ENCODE results near the gene CENPU.

The CENPU gene

GRCh38 chr4:184705692-184706091 lies 28.2 kb downstream of the CENPU start:
- Histone ChIP-seq H3K27ac (ENCODE audit: low read depth, low read length) (no peak overlapping the region), H3K4me1 (ENCODE audit: control insufficient read depth, insufficient read depth, low read length) (no peaks in the 10 kb centered on the region), H3K9me3 (ENCODE audit: control insufficient read depth, insufficient read depth, low read depth, low read length) (no peaks in the 10 kb centered on the region), H3K4me3 (ENCODE audit: low read depth, low read length) (no peak overlapping the region), H3K9ac (ENCODE audit: low read length) (no peak overlapping the region), H3K36me3 (ENCODE audit: control insufficient read depth, insufficient read depth, low read length) (peaks cover 92% of the 10 kb centered on the region), H3K27me3 (ENCODE audit: control insufficient read depth, insufficient read depth, low read length) (no peaks in the 10 kb centered on the region)

GRCh38 chr4:184702114-184702513 lies 31.8 kb downstream of the CENPU start:
- H3K27me3 ChIP-seq (ENCODE audit: control insufficient read depth, insufficient read depth, low read length): no peaks in the 10 kb centered on the region
- no peak overlapping the region for H3K9ac ChIP-seq (ENCODE audit: low read length)
- peaks cover 83% of the 10 kb centered on the region for H3K36me3 ChIP-seq (ENCODE audit: control insufficient read depth, insufficient read depth, low read length)
- H3K4me1 ChIP-seq (ENCODE audit: control insufficient read depth, insufficient read depth, low read length): no peaks in the 10 kb centered on the region
- no peak overlapping the region for H3K27ac ChIP-seq (ENCODE audit: low read depth, low read length)
- no peaks in the 10 kb centered on the region for H3K9me3 ChIP-seq (ENCODE audit: control insufficient read depth, insufficient read depth, low read depth, low read length)
- H3K4me3 ChIP-seq (ENCODE audit: low read depth, low read length): no peak overlapping the region

- no peaks in the 10 kb centered on the region for H3K27me3 ChIP-seq (ENCODE audit: control insufficient read depth, insufficient read depth, low read length)
- H3K4me3 ChIP-seq (ENCODE audit: low read depth, low read length): no peak overlapping the region
- no peak overlapping the region for H3K9ac ChIP-seq (ENCODE audit: low read length)
- H3K27ac ChIP-seq (ENCODE audit: low read depth, low read length): no peak overlapping the region
- peaks cover 82% of the 10 kb centered on the region for H3K36me3 ChIP-seq (ENCODE audit: control insufficient read depth, insufficient read depth, low read length)
- H3K4me1 ChIP-seq (ENCODE audit: control insufficient read depth, insufficient read depth, low read length): no peaks in the 10 kb centered on the region
- no peaks in the 10 kb centered on the region for H3K9me3 ChIP-seq (ENCODE audit: control insufficient read depth, insufficient read depth, low read depth, low read length)
Observed at GRCh38 chr4:184699941-184700340, 34.0 kb downstream of the CENPU start.

GRCh38 chr4:184697956-184698355 lies 35.9 kb downstream of the CENPU start:
- no peaks in the 10 kb centered on the region for H3K4me1 ChIP-seq (ENCODE audit: control insufficient read depth, insufficient read depth, low read length)
- peaks cover 78% of the 10 kb centered on the region for H3K36me3 ChIP-seq (ENCODE audit: control insufficient read depth, insufficient read depth, low read length)
- no peak overlapping the region for H3K27ac ChIP-seq (ENCODE audit: low read depth, low read length)
- H3K27me3 ChIP-seq (ENCODE audit: control insufficient read depth, insufficient read depth, low read length): no peaks in the 10 kb centered on the region
- H3K4me3 ChIP-seq (ENCODE audit: low read depth, low read length): no peak overlapping the region
- H3K9me3 ChIP-seq (ENCODE audit: control insufficient read depth, insufficient read depth, low read depth, low read length): no peaks in the 10 kb centered on the region
- no peak overlapping the region for H3K9ac ChIP-seq (ENCODE audit: low read length)

GRCh38 chr4:184695178-184695896 lies 38.6 kb downstream of the CENPU start:
- H3K27me3 ChIP-seq (ENCODE audit: control insufficient read depth, insufficient read depth, low read length): no peaks in the 10 kb centered on the region
- no peaks in the 10 kb centered on the region for H3K4me1 ChIP-seq (ENCODE audit: control insufficient read depth, insufficient read depth, low read length)
- H3K9me3 ChIP-seq (ENCODE audit: control insufficient read depth, insufficient read depth, low read depth, low read length): no peaks in the 10 kb centered on the region
- H3K36me3 ChIP-seq (ENCODE audit: control insufficient read depth, insufficient read depth, low read length): peaks cover 52% of the 10 kb centered on the region
- H3K27ac ChIP-seq (ENCODE audit: low read depth, low read length): no peak overlapping the region
- no peak overlapping the region for H3K4me3 ChIP-seq (ENCODE audit: low read depth, low read length)
- H3K9ac ChIP-seq (ENCODE audit: low read length): no peak overlapping the region

- H3K27me3 ChIP-seq (ENCODE audit: control insufficient read depth, insufficient read depth, low read length): no peaks in the 10 kb centered on the region
- no peak overlapping the region for H3K9ac ChIP-seq (ENCODE audit: low read length)
- H3K36me3 ChIP-seq (ENCODE audit: control insufficient read depth, insufficient read depth, low read length): peaks cover 47% of the 10 kb centered on the region
- no peak overlapping the region for H3K27ac ChIP-seq (ENCODE audit: low read depth, low read length)
- H3K4me1 ChIP-seq (ENCODE audit: control insufficient read depth, insufficient read depth, low read length): no peaks in the 10 kb centered on the region
- H3K4me3 ChIP-seq (ENCODE audit: low read depth, low read length): no peak overlapping the region
- H3K9me3 ChIP-seq (ENCODE audit: control insufficient read depth, insufficient read depth, low read depth, low read length): no peaks in the 10 kb centered on the region
Observed at GRCh38 chr4:184694412-184694956, 39.4 kb downstream of the CENPU start.

GRCh38 chr4:184693056-184693455 lies 40.8 kb downstream of the CENPU start:
- peaks cover 43% of the 10 kb centered on the region for H3K36me3 ChIP-seq (ENCODE audit: control insufficient read depth, insufficient read depth, low read length)
- H3K9me3 ChIP-seq (ENCODE audit: control insufficient read depth, insufficient read depth, low read depth, low read length): no peaks in the 10 kb centered on the region
- H3K27ac ChIP-seq (ENCODE audit: low read depth, low read length): no peak overlapping the region
- H3K27me3 ChIP-seq (ENCODE audit: control insufficient read depth, insufficient read depth, low read length): no peaks in the 10 kb centered on the region
- H3K4me1 ChIP-seq (ENCODE audit: control insufficient read depth, insufficient read depth, low read length): peaks cover 6% of the 10 kb centered on the region; the same call in 1 of the 2 replicates
- H3K4me3 ChIP-seq (ENCODE audit: low read depth, low read length): no peak overlapping the region
- H3K9ac ChIP-seq (ENCODE audit: low read length): no peak overlapping the region

GRCh38 chr4:184689681-184690080 lies 44.2 kb downstream of the CENPU start:
- H3K36me3 ChIP-seq (ENCODE audit: control insufficient read depth, insufficient read depth, low read length): peaks cover 15% of the 10 kb centered on the region
- H3K4me1 ChIP-seq (ENCODE audit: control insufficient read depth, insufficient read depth, low read length): peaks cover 10% of the 10 kb centered on the region; the same call in 1 of the 2 replicates
- H3K27ac ChIP-seq (ENCODE audit: low read depth, low read length): no peak overlapping the region
- H3K27me3 ChIP-seq (ENCODE audit: control insufficient read depth, insufficient read depth, low read length): no peaks in the 10 kb centered on the region
- H3K9ac ChIP-seq (ENCODE audit: low read length): no peak overlapping the region
- H3K4me3 ChIP-seq (ENCODE audit: low read depth, low read length): no peak overlapping the region
- H3K9me3 ChIP-seq (ENCODE audit: control insufficient read depth, insufficient read depth, low read depth, low read length): no peaks in the 10 kb centered on the region

GRCh38 chr4:184688447-184688846 lies 45.4 kb downstream of the CENPU start:
- Histone ChIP-seq H3K27ac (ENCODE audit: low read depth, low read length) (peak overlapping the region; percentile 70; the same call in 1 of the 2 replicates), H3K4me1 (ENCODE audit: control insufficient read depth, insufficient read depth, low read length) (peaks cover 10% of the 10 kb centered on the region; the same call in 1 of the 2 replicates), H3K9ac (ENCODE audit: low read length) (peak overlapping the region; percentile 20), H3K36me3 (ENCODE audit: control insufficient read depth, insufficient read depth, low read length) (peaks cover 3% of the 10 kb centered on the region), H3K27me3 (ENCODE audit: control insufficient read depth, insufficient read depth, low read length) (no peaks in the 10 kb centered on the region), H3K9me3 (ENCODE audit: control insufficient read depth, insufficient read depth, low read depth, low read length) (no peaks in the 10 kb centered on the region), H3K4me3 (ENCODE audit: low read depth, low read length) (peak overlapping the region; percentile 26; the same call in 1 of the 2 replicates)

GRCh38 chr4:184688005-184688404 lies 45.9 kb downstream of the CENPU start:
- H3K9ac ChIP-seq (ENCODE audit: low read length): no peak overlapping the region

GRCh38 chr4:184684491-184685189 lies 49.3 kb downstream of the CENPU start:
- H3K9me3 ChIP-seq (ENCODE audit: control insufficient read depth, insufficient read depth, low read depth, low read length): peaks cover 4% of the 10 kb centered on the region
- no peak overlapping the region for H3K9ac ChIP-seq (ENCODE audit: low read length)
- H3K4me3 ChIP-seq (ENCODE audit: low read depth, low read length): no peak overlapping the region
- peaks cover 6% of the 10 kb centered on the region for H3K36me3 ChIP-seq (ENCODE audit: control insufficient read depth, insufficient read depth, low read length)
- H3K27ac ChIP-seq (ENCODE audit: low read depth, low read length): no peak overlapping the region
- peaks cover 10% of the 10 kb centered on the region; the same call in 1 of the 2 replicates for H3K4me1 ChIP-seq (ENCODE audit: control insufficient read depth, insufficient read depth, low read length)
- H3K27me3 ChIP-seq (ENCODE audit: control insufficient read depth, insufficient read depth, low read length): no peaks in the 10 kb centered on the region

More at GRCh38 chr4:184688005-184688404, 45.9 kb downstream of the CENPU start:
- no peak overlapping the region for H3K4me3 ChIP-seq (ENCODE audit: low read depth, low read length)
- no peaks in the 10 kb centered on the region for H3K27me3 ChIP-seq (ENCODE audit: control insufficient read depth, insufficient read depth, low read length)
- H3K4me1 ChIP-seq (ENCODE audit: control insufficient read depth, insufficient read depth, low read length): peaks cover 10% of the 10 kb centered on the region; the same call in 1 of the 2 replicates
- H3K27ac ChIP-seq (ENCODE audit: low read depth, low read length): peak overlapping the region; percentile 70; the same call in 1 of the 2 replicates
- no peaks in the 10 kb centered on the region for H3K9me3 ChIP-seq (ENCODE audit: control insufficient read depth, insufficient read depth, low read depth, low read length)
- H3K36me3 ChIP-seq (ENCODE audit: control insufficient read depth, insufficient read depth, low read length): peaks cover 3% of the 10 kb centered on the region
